Inflammatory macrophage treated with lipopolysaccharide for 4 hours (primary cell): ENCODE data around the gene ALAS1.
A peak's percentile ranks its signal among the peaks of the same experiment; 100 is the strongest.

Source experiments
- DNase-seq: peaks from one replicate; pipeline ENCODE4 v3.0.0-alpha.2; 2020

Gene ALAS1

DNA sequence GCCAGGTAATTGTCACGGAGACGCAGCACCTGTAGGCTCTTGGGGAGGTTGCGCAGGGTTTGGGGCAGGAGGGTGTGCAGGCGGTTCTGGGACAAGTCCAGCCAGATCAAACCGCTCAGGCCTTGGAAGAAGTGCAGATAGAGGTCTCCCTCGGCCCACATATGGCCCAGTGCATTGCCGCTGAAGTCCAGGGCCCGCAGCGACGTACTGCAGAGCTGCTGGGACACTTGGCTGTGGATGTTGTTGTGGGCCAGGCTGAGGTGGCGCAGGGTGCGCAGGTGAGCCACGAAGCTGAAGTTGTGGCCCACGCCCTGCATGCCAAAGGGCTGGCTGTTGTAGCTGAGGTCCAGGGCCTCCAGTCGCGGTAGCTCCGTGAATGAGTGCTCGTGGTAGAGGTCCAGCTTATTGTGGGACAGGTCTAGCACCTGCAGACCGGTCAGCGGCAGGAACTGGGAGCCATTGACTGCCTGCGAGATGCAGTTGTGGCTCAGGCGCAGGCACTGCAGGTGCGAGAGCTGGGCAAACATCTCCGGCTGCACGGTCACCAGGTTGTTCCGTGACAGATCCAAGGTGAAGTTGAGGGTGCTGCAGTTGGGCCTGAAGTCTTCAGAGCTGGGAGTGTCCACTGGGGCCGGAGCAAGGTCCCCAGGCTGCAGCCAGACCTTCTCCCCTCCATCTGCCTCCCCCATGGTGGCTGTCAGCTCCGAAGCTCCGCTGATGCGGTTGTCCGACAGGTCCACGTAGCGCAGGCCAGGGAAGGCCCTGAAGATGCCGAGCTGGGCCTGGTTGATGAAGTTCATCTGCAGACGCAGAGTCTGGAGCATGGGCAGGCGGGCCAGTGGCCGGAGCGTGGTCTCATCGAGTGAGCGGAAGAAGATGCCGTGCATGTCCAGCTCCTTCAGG lies 24.6 kb downstream of the ALAS1 start:
- no peak for DNase-seq

GRCh38 chr3:52223449-52224408 lies 25.8 kb downstream of the ALAS1 start:
- no peak for DNase-seq

DNA sequence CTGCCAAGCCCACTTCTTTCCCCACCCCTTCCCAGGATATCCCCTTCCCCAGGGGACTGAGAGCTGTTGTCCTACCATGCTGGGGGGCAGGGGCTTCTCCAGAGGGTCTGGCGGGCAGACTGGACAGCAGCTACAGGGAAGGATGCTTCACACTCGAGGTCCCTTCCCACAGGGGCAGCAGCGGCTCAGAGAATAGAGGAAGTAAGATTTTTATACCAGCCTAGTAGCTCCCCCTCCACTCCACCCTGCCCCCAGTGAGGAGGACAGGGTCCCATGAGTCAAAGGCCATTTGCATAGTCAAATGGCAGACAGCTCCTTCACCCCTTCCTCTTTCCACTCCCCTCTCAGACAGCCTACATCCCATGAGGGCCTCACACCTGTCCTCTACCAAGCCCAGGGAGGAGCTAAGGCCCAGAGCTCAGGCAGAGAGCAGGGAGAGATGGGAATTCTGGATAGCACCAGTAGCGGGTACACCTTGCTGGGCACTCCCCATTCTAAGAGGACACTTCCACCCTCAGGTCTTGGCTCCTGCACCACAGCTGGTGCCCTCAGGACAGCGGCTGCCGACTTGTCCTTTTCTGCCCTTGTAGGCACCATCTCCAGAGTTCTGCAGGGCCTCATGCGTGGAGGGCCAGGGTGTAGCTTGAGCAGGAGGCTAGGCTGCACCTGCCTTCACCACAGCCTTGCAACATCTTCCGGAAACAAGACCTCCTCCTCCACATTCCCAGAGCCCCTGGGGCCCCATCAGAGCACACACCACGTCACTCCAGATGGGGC lies 27.7 kb downstream of the ALAS1 start, which contains the start of gene TLR9:
Gene TLR9, minus strand, starts transcription at position 194 of the 777 bp plus-strand sequence. Its CDS starts 116 bp downstream, at position 78.
- peak; percentile 62 for DNase-seq

DNA sequence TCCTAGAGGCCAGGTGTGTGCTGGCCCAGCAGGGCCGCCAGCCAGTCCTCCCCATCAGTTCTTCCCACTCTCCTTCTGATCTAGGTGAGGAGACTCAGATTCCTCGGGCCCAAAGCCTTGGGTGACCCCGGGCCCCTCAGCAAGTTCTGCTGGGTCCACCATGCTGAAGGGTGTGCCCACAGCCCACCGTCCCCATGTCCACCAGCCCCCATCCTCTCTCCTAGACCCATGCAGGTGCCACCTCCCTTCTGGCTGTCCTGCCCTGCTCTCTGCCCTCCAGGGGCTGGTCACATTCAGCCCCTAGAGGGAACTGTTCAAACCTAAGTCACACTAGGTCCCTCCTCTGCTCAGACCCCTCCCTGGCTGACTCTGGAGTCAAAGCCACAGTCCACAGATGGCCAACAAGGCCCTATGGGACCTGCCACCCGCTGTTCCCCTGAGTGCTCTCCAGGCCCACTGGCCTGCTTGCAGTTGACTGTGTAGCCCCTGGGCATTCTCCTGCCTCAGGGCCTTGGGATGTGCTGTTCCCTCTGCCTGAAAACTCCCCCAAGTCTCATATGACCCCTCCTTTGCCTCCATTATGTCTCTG lies 28.4 kb downstream of the ALAS1 start:
- DNase-seq: no peak

DNA sequence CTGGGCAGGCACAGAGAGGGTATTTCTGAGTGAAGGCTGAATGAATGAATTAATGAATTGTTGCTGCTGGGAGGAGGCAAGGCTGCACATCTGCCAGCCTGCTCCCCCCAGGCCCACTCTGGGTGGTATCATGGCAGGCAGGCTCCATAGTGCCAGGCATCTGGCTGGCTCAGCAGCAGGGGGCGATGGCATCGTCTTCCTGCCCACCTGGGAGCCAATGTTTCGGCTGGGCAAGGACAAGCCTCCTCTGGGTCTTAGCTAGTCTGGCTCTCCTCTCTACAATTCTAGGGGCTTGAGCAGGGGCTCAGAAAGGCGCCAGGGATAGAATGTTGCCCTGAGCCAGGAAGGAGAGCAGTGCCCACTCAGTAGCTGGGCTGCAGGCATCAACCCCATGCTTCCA lies 29.2 kb downstream of the ALAS1 start:
- no peak for DNase-seq

DNA sequence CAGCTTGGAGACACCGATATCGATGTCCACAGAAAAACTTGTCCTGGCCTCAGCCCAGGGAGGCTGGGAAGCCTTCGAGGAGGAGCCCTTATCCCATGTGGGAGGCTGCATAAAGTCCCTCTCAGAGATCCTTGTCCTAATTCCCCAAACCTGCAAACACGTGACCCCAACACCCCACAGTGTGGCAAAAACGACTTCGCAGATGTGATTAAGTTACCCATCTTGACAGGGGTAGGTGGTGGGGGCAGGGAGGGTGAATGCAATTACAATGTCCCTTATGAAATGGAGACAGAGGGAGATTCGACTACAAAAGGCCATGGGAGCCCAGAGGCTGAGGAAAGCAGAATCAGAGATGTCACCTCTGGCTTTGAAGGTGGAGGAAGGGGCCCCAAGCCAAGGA lies 29.8 kb downstream of the ALAS1 start:
- DNase-seq: no peak

GRCh38 chr3:52228266-52228665 lies 30.3 kb downstream of the ALAS1 start:
- no peak for DNase-seq

DNA sequence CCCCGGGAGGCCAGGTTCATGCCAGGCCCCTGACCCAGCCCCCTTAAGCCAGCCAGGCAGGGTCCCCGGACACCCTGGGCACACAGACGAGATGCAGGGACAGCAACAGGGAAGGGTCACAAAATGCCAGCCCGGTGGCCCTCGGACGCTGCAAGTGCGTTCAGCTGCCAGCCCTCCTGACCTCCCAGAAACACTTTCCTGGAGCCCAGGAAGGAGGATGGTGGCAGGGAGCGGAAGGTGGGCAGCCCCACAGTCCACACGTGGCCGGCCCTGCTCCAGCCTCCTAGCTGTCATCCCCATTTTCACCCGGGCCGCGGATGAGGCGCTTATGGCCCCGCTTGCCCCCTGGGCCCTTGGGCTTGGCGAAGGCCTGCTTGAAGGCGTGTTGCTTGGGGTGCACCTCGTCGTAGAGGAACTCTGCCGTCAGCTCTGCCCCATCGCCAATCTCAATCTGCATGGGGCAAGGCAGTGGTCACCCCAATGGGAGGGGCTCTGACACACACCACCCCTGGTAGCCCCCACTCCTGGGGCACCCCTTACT lies 30.9 kb downstream of the ALAS1 start:
- DNase-seq: no peak

DNA sequence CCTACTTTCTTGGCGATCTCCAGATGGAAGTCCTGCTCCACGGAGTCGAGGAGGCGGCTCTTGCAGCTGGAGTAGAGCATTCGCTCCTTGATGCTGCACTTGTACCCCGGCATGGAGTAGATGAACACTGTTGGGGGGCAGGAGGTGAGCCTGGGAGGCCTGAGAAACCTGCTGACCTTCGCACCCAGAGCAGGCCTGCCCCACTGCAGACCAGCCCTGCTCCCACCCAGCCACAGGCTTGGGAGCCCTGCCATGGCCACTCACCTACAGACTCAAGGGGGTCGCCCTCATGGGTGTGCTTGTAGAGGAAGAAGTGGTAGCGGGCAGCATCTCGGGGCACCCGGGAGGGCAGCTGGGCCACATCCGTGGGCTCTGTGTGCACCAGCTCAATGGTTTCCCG lies 31.7 kb downstream of the ALAS1 start:
- DNase-seq: no peak

DNA sequence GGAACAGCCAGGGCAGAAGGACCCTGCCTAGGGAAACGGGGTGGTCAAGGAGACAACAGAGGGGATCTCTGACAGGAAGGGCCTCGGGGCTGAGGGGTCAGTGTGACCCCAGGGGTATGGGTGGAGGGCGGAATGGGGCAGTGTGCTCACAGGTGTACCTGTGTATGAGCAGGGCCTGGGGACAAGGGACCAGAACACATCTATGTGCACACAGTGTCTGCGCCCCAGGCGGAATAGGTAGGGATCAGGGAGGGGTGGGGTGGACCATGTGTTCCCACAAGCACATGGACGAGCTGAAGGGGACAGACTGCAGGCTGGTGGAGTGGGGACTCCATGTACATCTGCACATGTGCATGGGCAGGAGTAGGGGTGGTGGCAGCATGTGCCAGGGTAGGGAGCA lies 32.5 kb downstream of the ALAS1 start:
- no peak for DNase-seq

GRCh38 chr3:52230889-52231499 lies 33.0 kb downstream of the ALAS1 start:
- no peak for DNase-seq

GRCh38 chr3:52231502-52232278 lies 33.7 kb downstream of the ALAS1 start:
- DNase-seq: peak; percentile 72

- no peak for DNase-seq
These were observed 34.5 kb downstream of the ALAS1 start for GRCh38 chr3:52232279-52233107.

DNA sequence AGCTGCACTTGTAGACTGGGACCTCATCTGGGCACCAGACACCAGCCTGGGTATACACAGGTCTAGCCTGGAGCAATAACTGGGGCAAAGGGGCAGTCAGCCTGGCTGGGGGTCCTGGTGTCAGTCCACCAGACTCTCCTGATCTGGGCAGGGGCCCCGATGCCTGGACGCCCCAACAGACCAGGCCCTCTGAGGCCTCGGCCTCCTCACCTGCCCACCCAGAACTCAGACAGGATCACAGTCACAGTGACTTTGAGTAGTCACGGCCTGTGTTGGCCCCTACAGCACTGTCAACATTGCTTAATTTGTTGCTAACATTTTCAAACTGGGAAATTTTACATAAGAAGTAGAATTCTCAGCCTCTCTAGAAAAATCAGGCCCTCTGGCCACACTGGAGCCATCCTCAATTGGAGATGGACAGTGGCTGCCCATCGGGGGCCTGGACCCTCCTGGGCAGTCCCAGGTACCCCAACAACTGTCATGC lies 35.2 kb downstream of the ALAS1 start:
- no peak for DNase-seq

DNA sequence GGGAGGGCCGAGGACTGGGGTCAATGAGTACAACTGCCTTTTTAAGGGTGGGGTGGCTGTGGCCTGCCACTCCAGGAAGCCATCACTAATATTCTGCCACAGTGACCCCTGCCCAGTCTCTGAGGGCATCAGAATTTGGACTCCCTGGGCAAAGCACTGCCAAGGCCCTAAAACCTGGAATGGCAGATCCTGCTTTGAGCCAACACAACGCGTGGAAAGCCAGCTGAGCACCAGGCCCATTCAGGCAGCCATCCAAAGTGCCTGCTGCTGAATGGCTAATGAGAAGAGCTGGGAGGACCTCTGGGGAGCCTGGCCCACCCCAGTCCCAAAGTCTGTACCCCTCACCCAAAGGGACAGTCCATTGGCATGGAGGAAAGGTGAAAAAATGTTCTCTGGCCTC lies 36.0 kb downstream of the ALAS1 start:
- no peak for DNase-seq

GRCh38 chr3:52234516-52235447 lies 36.8 kb downstream of the ALAS1 start:
- DNase-seq: no peak

GRCh38 chr3:52236424-52236886 lies 38.5 kb downstream of the ALAS1 start:
- DNase-seq: no peak

DNA sequence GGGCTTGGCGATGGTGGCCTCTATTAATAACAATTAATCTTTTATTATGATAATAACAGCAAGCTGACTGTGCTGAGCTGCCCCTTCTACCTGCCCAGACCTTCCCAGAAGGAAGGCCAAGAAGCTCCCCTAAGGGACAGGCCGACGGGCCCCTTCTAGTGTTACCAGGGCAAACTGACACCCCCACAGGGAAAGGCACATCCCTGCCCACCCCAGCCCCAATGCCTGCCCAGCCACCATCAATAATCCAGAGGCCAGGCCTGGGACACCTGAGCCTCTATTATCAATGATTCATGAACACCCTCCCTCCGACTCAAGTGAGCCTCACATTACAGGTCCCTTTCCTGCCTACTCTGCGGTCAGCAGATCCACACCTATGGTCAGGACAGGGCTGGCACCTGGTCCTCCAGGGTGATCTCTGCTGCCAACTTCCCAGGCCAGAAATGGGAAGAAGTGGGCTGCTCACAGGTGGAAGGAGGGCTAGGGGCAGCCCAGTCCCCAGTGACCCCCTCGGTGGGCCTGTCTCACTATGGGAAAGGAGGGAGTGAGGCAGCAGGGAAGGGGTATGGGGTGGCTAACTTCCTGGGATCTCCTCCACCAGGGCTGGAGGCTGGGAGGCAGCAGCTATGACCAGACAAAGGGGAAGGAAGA lies 39.2 kb downstream of the ALAS1 start:
- no peak for DNase-seq
